SK-N-SH (cell line): ENCODE measurements around the gene UBXN6. TPM values are rescaled to one million over a fixed set of nuclear protein-coding genes. Genes with fewer than 3 reads are reported as not detected.

Experiments used
- CTCF ChIA-PET: fragments of 300-600, 350-600 bp; formaldehyde crosslinking; extraction: SDS; loops from one replicate; lab custom pipeline; 2021; lab: Yijun Ruan, JAX
- POLR2A ChIA-PET: fragments of 350-600 bp; sonication (Branson Sonifier 250); formaldehyde crosslinking; extraction: SDS; loops from one replicate; lab custom pipeline; 2020; ENCODE audit warnings: antibody characterized with exemption, inconsistent platforms; lab: Yijun Ruan, JAX
- DNase-seq: peaks from one replicate; pipeline ENCODE4 v3.0.0; 2012
- H2AFZ ChIP-seq: fragments of 200-600 bp; sonication (generic); 2 replicates; pipeline ENCODE4 v1.8.1; 2016; ENCODE audit warnings: antibody characterized with exemption, mild to moderate bottlenecking, low read depth
- H3F3A ChIP-seq: fragments of 200-600 bp; sonication (generic); replicated peaks from 2 replicates; pipeline ENCODE3; 2016; ENCODE audit warnings: antibody characterized with exemption, mild to moderate bottlenecking; ENCODE audit not compliant: insufficient read depth
- H3K27ac ChIP-seq, 2 experiments: fragments of 200-500 bp in 1 of 2; fragments of 200-600 bp in 1 of 2; sonication (Bioruptor generic) in 1 of 2; sonication (generic), shearing (Covaris generic) in 1 of 2; 2 replicates each; pipeline versions ENCODE4 v1.5.1 to v1.6.1; 2014 to 2016; ENCODE audit warnings: low read depth in 2 of 2, inconsistent platforms in 1 of 2, low read length in 1 of 2, mild to moderate bottlenecking in 1 of 2, mixed read lengths in 1 of 2
- H3K27me3 ChIP-seq: fragments of 200-600 bp; sonication (generic), shearing (Covaris generic); 2 replicates; pipeline ENCODE4 v1.6.1; 2016; ENCODE audit warnings: mixed run types; ENCODE audit not compliant: insufficient read depth
- H3K36me3 ChIP-seq, 2 experiments: fragments of 200-500 bp in 1 of 2; fragments of 200-600 bp in 1 of 2; sonication (Bioruptor generic) in 1 of 2; sonication (generic) in 1 of 2; replicated peaks in 1 of 2; 2 replicates each; pipeline versions ENCODE3 to v1.5.1; 2014 to 2016; ENCODE audit warnings: low read length in 1 of 2, mild to moderate bottlenecking in 1 of 2; ENCODE audit not compliant: insufficient read depth in 2 of 2, control insufficient read depth in 1 of 2
- H3K4me1 ChIP-seq, 2 experiments: fragments of 200-500 bp in 1 of 2; fragments of 200-600 bp in 1 of 2; sonication (Bioruptor generic) in 1 of 2; sonication (generic), shearing (Covaris generic) in 1 of 2; 2 replicates each; pipeline versions ENCODE4 v1.5.1 to v1.6.1; 2014 to 2016; ENCODE audit warnings: low read depth in 1 of 2, low read length in 1 of 2, mixed run types in 1 of 2; ENCODE audit not compliant: insufficient read depth in 2 of 2, control insufficient read depth in 1 of 2
- H3K4me2 ChIP-seq: fragments of 200-600 bp; sonication (generic), shearing (Covaris generic); 2 replicates; pipeline ENCODE4 v1.6.1; 2017; ENCODE audit warnings: mixed run types
- H3K4me3 ChIP-seq, 2 experiments: fragments of 200-500 bp in 1 of 2; fragments of 200-600 bp in 1 of 2; sonication (Bioruptor generic) in 1 of 2; sonication (generic), shearing (Covaris generic) in 1 of 2; 2 replicates each; pipeline versions ENCODE4 v1.5.1 to v1.8.1; 2014 to 2016; ENCODE audit warnings: low read depth in 2 of 2, inconsistent platforms in 1 of 2, low read length in 1 of 2, mild to moderate bottlenecking in 1 of 2, mixed read lengths in 1 of 2, moderate library complexity in 1 of 2
- H3K79me2 ChIP-seq: fragments of 200-600 bp; sonication (generic); 2 replicates; pipeline ENCODE4 v1.8.1; 2017; ENCODE audit warnings: mild to moderate bottlenecking; ENCODE audit not compliant: insufficient read depth
- H3K9ac ChIP-seq: fragments of 200-600 bp; sonication (generic); 2 replicates; pipeline ENCODE4 v1.6.1; 2017; ENCODE audit warnings: mixed run types
- H3K9me2 ChIP-seq: fragments of 200-600 bp; sonication (generic); 2 replicates; pipeline ENCODE4 v1.6.1; 2017; ENCODE audit warnings: mixed run types
- H3K9me3 ChIP-seq: fragments of 200-600 bp; sonication (generic); 2 replicates; pipeline ENCODE4 v1.6.1; 2017; ENCODE audit warnings: mixed run types, mild to moderate bottlenecking, moderate library complexity
- H4K20me1 ChIP-seq: fragments of 200-600 bp; sonication (generic); 2 replicates; pipeline ENCODE4 v1.6.1; 2017; ENCODE audit warnings: mild to moderate bottlenecking, mixed run types; ENCODE audit not compliant: insufficient read depth
- CTCF ChIP-seq: fragments of 200-600 bp; sonication (generic); IDR thresholded peaks from 2 replicates; pipeline ENCODE4 v1.6.1; 2017; ENCODE audit warnings: antibody characterized with exemption, mild to moderate bottlenecking, moderate library complexity
- ELF1 ChIP-seq: IDR thresholded peaks from 2 replicates; pipeline ENCODE4 v1.4.0; 2012
- EP300 ChIP-seq, 2 experiments: IDR thresholded peaks; 2 replicates each; pipeline versions ENCODE4 v1.4.0 to v1.6.1; 2012; ENCODE audit warnings: borderline replicate concordance in 1 of 2, low read depth in 1 of 2, low read length in 1 of 2
- FOXJ3 ChIP-seq: sonication (generic); formaldehyde crosslinking; IDR thresholded peaks from 2 replicates; pipeline ENCODE4 v1.5.1; 2020; ENCODE audit warnings: mild to moderate bottlenecking, missing genetic modification reagents
- FOXM1 ChIP-seq: IDR thresholded peaks from 2 replicates; pipeline ENCODE4 v1.4.0; 2012; ENCODE audit warnings: low read depth, mild to moderate bottlenecking
- GABPA ChIP-seq: IDR thresholded peaks from 2 replicates; pipeline ENCODE4 v1.4.0; 2012; ENCODE audit warnings: low read depth, mild to moderate bottlenecking
- GATA2 ChIP-seq: sonication (generic); formaldehyde crosslinking; IDR thresholded peaks from 2 replicates; pipeline ENCODE4 v1.5.0; 2020; ENCODE audit warnings: mild to moderate bottlenecking, missing genetic modification reagents
- MAX ChIP-seq: IDR thresholded peaks from 2 replicates; pipeline ENCODE4 v1.4.0; 2012; ENCODE audit warnings: low read depth
- MXI1 ChIP-seq: IDR thresholded peaks from 2 replicates; pipeline ENCODE4 v1.6.1; 2012; ENCODE audit warnings: mild to moderate bottlenecking, low read depth, low read length, improper control_type of control experiment
- RAD21 ChIP-seq: IDR thresholded peaks from 2 replicates; pipeline ENCODE4 v1.6.1; 2012; ENCODE audit warnings: mild to moderate bottlenecking, low read length
- RCOR1 ChIP-seq: fragments of 150-350 bp; IDR thresholded peaks from 2 replicates; pipeline ENCODE4 v1.6.1; 2017; ENCODE audit warnings: antibody characterized with exemption, low read length
- REST ChIP-seq: IDR thresholded peaks from 2 replicates; pipeline ENCODE4 v1.6.1; 2012; ENCODE audit warnings: mild to moderate bottlenecking, low read depth, low read length, moderate library complexity
- RFX5 ChIP-seq: IDR thresholded peaks from 2 replicates; pipeline ENCODE4 v1.6.1; 2012; ENCODE audit warnings: mild to moderate bottlenecking, improper control_type of control experiment, low read length
- RXRA ChIP-seq: IDR thresholded peaks from 2 replicates; pipeline ENCODE4 v1.4.0; 2012; ENCODE audit warnings: low read depth, mild to moderate bottlenecking, borderline replicate concordance
- SIN3A ChIP-seq: IDR thresholded peaks from 2 replicates; pipeline ENCODE4 v1.6.1; 2012; ENCODE audit warnings: low read depth, mild to moderate bottlenecking, low read length, moderate library complexity, borderline replicate concordance
- SMC3 ChIP-seq: IDR thresholded peaks from 2 replicates; pipeline ENCODE4 v1.6.1; 2012; ENCODE audit warnings: low read depth, low read length, improper control_type of control experiment
- TEAD4 ChIP-seq: IDR thresholded peaks from 2 replicates; pipeline ENCODE4 v1.4.0; 2012; ENCODE audit warnings: mild to moderate bottlenecking, borderline replicate concordance; ENCODE audit not compliant: insufficient read depth
- USF1 ChIP-seq: IDR thresholded peaks from 2 replicates; pipeline ENCODE4 v1.4.0; 2012; ENCODE audit warnings: low read depth, borderline replicate concordance
- YY1 ChIP-seq: IDR thresholded peaks from 2 replicates; pipeline ENCODE4 v1.4.0; 2012; ENCODE audit warnings: low read depth, mild to moderate bottlenecking
- WGBS: methylation state at CpG from one replicate; pipeline ENCODE4 v1.1.6; 2017; ENCODE audit warnings: low lambda C conversion rate; 5-methylcytosine and 5-hydroxymethylcytosine counted together
- polyA plus RNA-seq, 3 experiments: library from polyadenylated mRNA; depleted of rRNA; stranded (reverse); fragments of >200 nt; gene quantifications; 2 replicates each; pipeline ENCODE4 v1.2.3, GENCODE V29; 2012

UBXN6 gene
- polyA plus RNA-seq, 1 of the 3 experiments (the other 2 are of a cell fraction): 110 TPM

GRCh38 chr19:4443966-4444764, 13.4 kb downstream of the UBXN6 start:
- H3K79me2 ChIP-seq: no peaks in the 10 kb centered on the region; the same call in 1 of the 2 replicates
- no peaks in the 10 kb centered on the region for H3K9me3 ChIP-seq
- H3F3A ChIP-seq: no peaks in the 10 kb centered on the region
- no peaks in the 10 kb centered on the region for H3K27me3 ChIP-seq
- TF ChIP-seq RAD21 (no peak), TEAD4 (no peak), MXI1 (no peak), REST (no peak), EP300 (IDR thresholded peaks at IDR 0.05; ENCODE audit: borderline replicate concordance in 1 of 2, low read depth in 1 of 2, low read length in 1 of 2) (no peak), USF1 (no peak), ELF1 (no peak), RXRA (no peak), YY1 (no peak), GATA2 (CRISPR knock-in tag) (no peak), MAX (no peak), SMC3 (no peak), GABPA (no peak), FOXM1 (no peak), RFX5 (no peak), CTCF (no peak), FOXJ3 (CRISPR knock-in tag) (no peak), SIN3A (no peak), RCOR1 (no peak)
- peak; percentile 32 for DNase-seq
- H3K27ac ChIP-seq: no peak overlapping the region
- H3K9me2 ChIP-seq: no peaks in the 10 kb centered on the region
- ChIA-PET POLR2A (interaction anchor here (0.9 to 1.4 kb wide), 3 partner anchors 12 to 28 kb away, joined by 3 to 6 read pairs (median 5); no protein-coding TSS in a partner anchor), CTCF (interaction anchor here (1.1 to 1.3 kb wide), 2 partner anchors 18 to 44 kb away, joined by 3 to 5 read pairs; partner anchors contain the start of gene SH3GL1)
- no peaks in the 10 kb centered on the region for H4K20me1 ChIP-seq
- no peak overlapping the region for H3K4me3 ChIP-seq
- H2AFZ ChIP-seq: no peak overlapping the region
- WGBS: 87% methylated on average over 8 of the region's 20 CpGs
- peaks cover 0 to 52% of the 10 kb centered on the region in 2 experiments for H3K36me3 ChIP-seq
- no peaks in the 10 kb centered on the region for H3K4me1 ChIP-seq
- H3K9ac ChIP-seq: no peak overlapping the region
- H3K4me2 ChIP-seq: no peak overlapping the region
